ENCODE results near the gene PSMD13.
"Not testable (repeated sequence)": the region's sequence is repeated elsewhere in the genome, so short reads cannot be mapped to it uniquely, and the experiment has no call there.

DNA sequence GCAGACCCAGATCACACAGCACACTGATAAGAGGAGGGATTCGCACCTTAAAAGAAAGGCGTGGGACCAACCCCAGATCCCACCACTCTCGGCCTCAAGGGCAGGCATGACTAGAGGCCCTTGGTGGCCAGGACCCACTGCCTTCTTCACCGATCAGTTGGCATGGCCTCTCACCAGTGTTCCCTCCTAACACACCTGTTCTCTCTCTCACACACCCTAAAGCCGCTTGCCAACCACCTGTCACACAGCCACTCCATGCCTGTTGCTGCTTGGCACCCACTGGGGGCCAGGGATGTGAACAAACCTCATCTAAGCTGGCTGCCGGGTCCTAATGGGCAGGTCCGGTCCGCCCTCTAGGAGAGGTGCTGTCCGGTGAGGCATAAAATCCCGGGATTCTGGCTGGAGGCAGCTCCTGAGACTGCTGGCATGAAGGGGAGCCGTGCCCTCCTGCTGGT is 44.1 kb upstream of the PSMD13 start, which contains the start of gene SCGB1C1:
- TF ChIP-seq, protein P1, sequence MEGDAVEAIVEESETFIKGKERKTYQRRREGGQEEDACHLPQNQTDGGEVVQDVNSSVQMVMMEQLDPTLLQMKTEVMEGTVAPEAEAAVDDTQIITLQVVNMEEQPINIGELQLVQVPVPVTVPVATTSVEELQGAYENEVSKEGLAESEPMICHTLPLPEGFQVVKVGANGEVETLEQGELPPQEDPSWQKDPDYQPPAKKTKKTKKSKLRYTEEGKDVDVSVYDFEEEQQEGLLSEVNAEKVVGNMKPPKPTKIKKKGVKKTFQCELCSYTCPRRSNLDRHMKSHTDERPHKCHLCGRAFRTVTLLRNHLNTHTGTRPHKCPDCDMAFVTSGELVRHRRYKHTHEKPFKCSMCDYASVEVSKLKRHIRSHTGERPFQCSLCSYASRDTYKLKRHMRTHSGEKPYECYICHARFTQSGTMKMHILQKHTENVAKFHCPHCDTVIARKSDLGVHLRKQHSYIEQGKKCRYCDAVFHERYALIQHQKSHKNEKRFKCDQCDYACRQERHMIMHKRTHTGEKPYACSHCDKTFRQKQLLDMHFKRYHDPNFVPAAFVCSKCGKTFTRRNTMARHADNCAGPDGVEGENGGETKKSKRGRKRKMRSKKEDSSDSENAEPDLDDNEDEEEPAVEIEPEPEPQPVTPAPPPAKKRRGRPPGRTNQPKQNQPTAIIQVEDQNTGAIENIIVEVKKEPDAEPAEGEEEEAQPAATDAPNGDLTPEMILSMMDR (IDR thresholded peaks at IDR 0.05) = not testable (repeated sequence)
- TF ChIP-seq ZFX (IDR thresholded peaks at IDR 0.05; ENCODE audit: borderline replicate concordance) = not testable (repeated sequence)
